HepG2 (cell line): Measurements from ENCODE around the gene TAF8. TPM values are rescaled to one million over a fixed set of nuclear protein-coding genes. Genes with fewer than 3 reads are reported as not detected.
A peak's percentile ranks its signal among the peaks of the same experiment; 100 is the strongest.

Experiments
- ARID5B ChIP-seq: IDR thresholded peaks from 2 replicates; pipeline ENCODE4 v1.4.0; 2020; ENCODE audit warnings: mild to moderate bottlenecking, missing genetic modification reagents
- KAT8 ChIP-seq: IDR thresholded peaks from 2 replicates; pipeline ENCODE4 v1.6.1; 2016; ENCODE audit warnings: missing genetic modification reagents, missing compliant biosample characterization
- SP2 ChIP-seq: sonication (generic); formaldehyde crosslinking; IDR thresholded peaks from 2 replicates; pipeline ENCODE4 v1.5.1; 2020; ENCODE audit warnings: mild to moderate bottlenecking, missing genetic modification reagents
- SRSF9 ChIP-seq: fragments of 200-400 bp; formaldehyde crosslinking; IDR thresholded peaks from 2 replicates; pipeline ENCODE4 v1.6.1; 2018; ENCODE audit warnings: borderline replicate concordance, mild to moderate bottlenecking, low read depth, low read length; ENCODE audit not compliant: insufficient read depth, poor library complexity, severe bottlenecking
- THAP8 ChIP-seq: sonication (generic); formaldehyde crosslinking; IDR thresholded peaks from 2 replicates; pipeline ENCODE4 v1.5.1; 2020; ENCODE audit warnings: missing genetic modification reagents, mild to moderate bottlenecking, borderline replicate concordance
- YEATS2 ChIP-seq: sonication (generic); formaldehyde crosslinking; IDR thresholded peaks from 2 replicates; pipeline ENCODE4 v1.4.0; 2020; ENCODE audit warnings: missing genetic modification reagents, borderline replicate concordance
- ZBTB2 ChIP-seq: sonication (generic); formaldehyde crosslinking; IDR thresholded peaks from 2 replicates; pipeline ENCODE4 v1.8.0; 2022; ENCODE audit warnings: low read depth, missing genetic modification reagents
- ZC3H13 ChIP-seq: sonication (generic); formaldehyde crosslinking; IDR thresholded peaks from 2 replicates; pipeline ENCODE4 v1.8.1; 2023; ENCODE audit warnings: mild to moderate bottlenecking, missing genetic modification reagents, moderate library complexity
- ZFP82 ChIP-seq: sonication (generic); formaldehyde crosslinking; IDR thresholded peaks from 2 replicates; pipeline ENCODE4 v1.5.1; 2020; ENCODE audit warnings: mild to moderate bottlenecking, missing genetic modification reagents, borderline replicate concordance
- ZNF407 ChIP-seq: sonication (generic); formaldehyde crosslinking; IDR thresholded peaks from one replicate; pipeline ENCODE4 v1.5.1; 2020; ENCODE audit warnings: mild to moderate bottlenecking, missing genetic modification reagents; ENCODE audit errors: not compliant biosample characterization
- polyA plus RNA-seq, 8 experiments: library from polyadenylated mRNA; depleted of rRNA in 3 of 8; stranded (reverse) in 7 of 8; unstranded in 1 of 8; fragments of >200 nt; fragmentation: Illumina TruSeq in 4 of 8; extraction: Trizol in 4 of 8; gene quantifications; 2 replicates each; pipeline versions ENCODE4 v1.2.1 to v1.2.3, GENCODE V29; 2011 to 2016; ENCODE audit warnings: low read depth in 4 of 8, missing spikeins in 1 of 8, mixed read lengths in 1 of 8; ENCODE audit not compliant: insufficient read depth in 1 of 8
- total RNA-seq, 5 experiments: library from RNA; depleted of rRNA; stranded (reverse); fragments of >200 nt; fragmentation: Illumina TruSeq; extraction: Trizol; gene quantifications; 2 replicates each; pipeline ENCODE4 v1.2.3, GENCODE V29; 2016; ENCODE audit warnings: low read depth in 1 of 5

The TAF8 gene
- total and polyA plus RNA-seq, 2 of the 13 experiments (the other 11 are each of a cell fraction or from before 2014, with no cell fraction given), result 25.2 to 25.8 TPM

- TF ChIP-seq SRSF9 (no peak), YEATS2 (CRISPR knock-in tag) (peak; percentile 83; the same call in 1 of the 2 replicates), THAP8 (CRISPR knock-in tag) (peak; percentile 60; the same call in 1 of the 2 replicates), ZFP82 (CRISPR knock-in tag) (no peak; the same call in 1 of the 2 replicates), ARID5B (CRISPR knock-in tag) (peak; percentile 38; the same call in 1 of the 2 replicates), ZBTB2 (CRISPR knock-in tag) (no peak), ZC3H13 (CRISPR knock-in tag) (no peak), ZNF407 (peak; percentile 77), KAT8 (peak; percentile 94), SP2 (peak; percentile 80)
These were observed at the start of gene TAF8 (continued) for GRCh38 chr6:42050297-42051267.
